GM21360 (cell line): ENCODE measurements around the gene STAP2.
"Not testable (repeated sequence)": the region's sequence is repeated elsewhere in the genome, so short reads cannot be mapped to it uniquely, and the experiment has no call there.

Experiments used
- ATAC-seq: cut with Tn5 transposase; IDR thresholded peaks from one replicate; pipeline ENCODE4 v1.9.1; 2021; ENCODE audit warnings: mild to moderate bottlenecking, moderate library complexity; ENCODE audit not compliant: unreplicated experiment

STAP2 gene

GRCh38 chr19:4278010-4278409 lies 60.6 kb downstream of the STAP2 start:
- ATAC-seq: no peak

DNA sequence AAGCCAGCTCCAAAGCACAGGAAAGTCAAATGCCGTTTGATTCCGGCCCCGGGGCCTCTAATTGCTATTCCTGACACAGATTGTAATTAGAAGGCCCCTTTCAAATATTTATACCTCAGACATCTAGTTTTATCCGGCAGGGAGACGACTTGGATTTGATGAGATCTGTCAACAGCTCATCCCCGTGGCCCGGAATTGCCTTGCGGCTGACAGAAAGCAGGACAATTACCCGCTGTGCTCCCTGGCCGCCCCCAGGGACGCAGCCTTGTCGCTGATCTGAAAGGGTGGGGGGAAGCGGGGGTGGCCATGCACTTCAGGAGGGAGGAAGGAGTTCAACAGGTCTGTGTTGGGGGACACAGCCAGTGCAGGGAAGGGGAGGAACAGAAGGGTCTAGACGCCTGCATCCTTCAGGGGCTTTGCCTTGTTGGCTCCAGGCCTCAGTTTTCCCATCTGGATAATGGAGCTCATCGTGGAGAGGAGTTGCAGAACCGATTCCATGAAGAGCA lies 61.4 kb downstream of the STAP2 start:
- no peak for ATAC-seq

DNA sequence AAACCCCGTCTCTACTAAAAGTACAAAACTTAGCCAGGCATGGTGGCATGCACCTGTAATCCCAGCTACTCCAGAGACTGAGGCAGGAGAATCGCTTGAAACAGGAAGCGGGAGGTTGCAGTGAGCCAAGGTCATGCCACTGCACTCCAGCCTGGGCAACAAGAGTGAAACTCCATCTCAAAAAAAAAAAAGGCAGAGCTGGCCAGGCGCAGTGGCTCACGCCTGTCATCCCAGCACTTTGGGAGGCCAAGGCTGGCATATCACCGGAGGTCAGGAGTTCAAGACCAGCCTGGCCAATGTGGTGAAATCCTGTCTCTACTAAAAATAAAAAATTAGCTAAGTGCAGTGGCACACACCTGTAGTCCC lies 64.3 kb downstream of the STAP2 start:
- not testable (repeated sequence) for ATAC-seq
